Measurements from ENCODE around the gene CHN1.

The CHN1 gene

DNA sequence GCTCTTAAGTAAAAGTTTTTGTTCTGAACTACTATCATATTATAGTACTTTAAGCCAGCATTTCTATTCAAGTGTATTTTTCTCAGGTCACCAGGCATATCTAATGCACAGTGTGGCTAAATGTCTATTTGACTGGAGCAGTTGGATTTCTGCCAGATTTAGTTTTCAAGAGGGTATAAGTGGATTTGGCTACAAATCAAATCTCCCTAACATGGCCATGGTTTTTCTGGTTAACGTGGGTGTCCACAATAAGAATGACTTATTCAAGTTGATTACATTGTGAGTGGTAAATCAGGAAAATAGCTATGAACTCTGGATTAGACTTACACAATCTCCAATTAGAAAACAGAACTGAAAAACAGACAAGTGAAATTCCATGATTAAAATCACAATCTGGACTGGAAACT lies 5.7 kb upstream of the CHN1 start:
- DNase-seq (ENCODE audit: low read depth in 3 of 3), result no peak

GRCh38 chr2:175009917-175010621 lies 4.9 kb upstream of the CHN1 start:
- no peak for DNase-seq (ENCODE audit: low read depth in 3 of 3)

DNA sequence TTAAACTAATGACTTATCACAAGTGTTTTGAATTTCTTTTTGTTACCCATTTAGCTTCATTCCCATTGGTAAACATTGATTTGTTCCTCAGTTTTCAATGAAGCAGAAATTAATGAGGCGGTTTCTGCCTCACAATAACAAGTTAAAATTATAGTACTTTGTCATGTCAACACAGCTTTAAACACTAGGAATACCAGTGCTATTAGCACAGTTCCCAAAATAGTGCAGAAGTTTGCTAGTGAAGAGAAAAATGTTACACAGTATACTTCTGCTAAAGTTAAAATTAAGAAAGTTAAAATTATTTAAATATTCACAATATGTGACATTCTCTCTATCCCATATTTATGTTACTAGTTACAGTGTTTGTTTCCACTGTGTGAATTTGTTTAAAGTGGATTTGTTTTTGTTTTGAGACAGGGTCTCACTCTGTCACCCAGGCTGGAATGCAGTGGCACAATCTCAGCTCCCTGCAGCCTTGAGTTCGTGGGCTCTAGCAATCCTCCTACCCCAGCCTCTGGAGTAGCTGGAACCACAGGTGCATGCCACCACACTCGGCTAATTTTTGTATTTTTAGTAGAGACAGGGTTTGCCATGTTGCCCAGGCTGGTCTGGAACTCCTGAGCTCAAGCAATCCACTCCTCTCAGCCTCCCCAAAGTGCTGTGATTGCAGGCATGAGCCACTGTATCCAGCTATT lies 3.8 kb upstream of the CHN1 start:
- DNase-seq (ENCODE audit: low read depth in 3 of 3), result no peak

- no peak for DNase-seq (ENCODE audit: low read depth in 3 of 3)
These were observed 2.8 kb upstream of the CHN1 start for GRCh38 chr2:175008009-175008408.

GRCh38 chr2:175007510-175007909 lies 2.3 kb upstream of the CHN1 start:
- DNase-seq (ENCODE audit: low read depth in 3 of 3), result no peak

DNA sequence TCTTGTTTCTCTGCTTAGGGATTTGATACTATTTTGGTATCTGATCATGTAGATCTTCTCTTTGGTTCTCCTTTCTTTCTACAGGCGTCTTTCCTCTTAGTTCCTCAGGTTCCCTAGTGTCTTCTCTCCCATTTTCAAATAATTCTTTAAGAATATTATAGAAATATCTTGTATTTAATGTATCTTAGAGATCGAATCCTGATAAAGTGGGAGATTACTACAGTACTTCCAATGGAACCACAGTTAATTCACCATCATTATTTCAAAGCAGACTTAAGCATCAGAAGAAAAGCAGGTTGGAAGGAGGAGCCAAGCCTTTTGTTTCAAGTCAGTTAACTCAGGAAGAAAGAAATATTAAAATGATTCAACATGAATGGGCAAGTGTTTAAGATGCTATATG lies 1.1 kb upstream of the CHN1 start:
- DNase-seq (ENCODE audit: low read depth in 3 of 3), result no peak

DNA sequence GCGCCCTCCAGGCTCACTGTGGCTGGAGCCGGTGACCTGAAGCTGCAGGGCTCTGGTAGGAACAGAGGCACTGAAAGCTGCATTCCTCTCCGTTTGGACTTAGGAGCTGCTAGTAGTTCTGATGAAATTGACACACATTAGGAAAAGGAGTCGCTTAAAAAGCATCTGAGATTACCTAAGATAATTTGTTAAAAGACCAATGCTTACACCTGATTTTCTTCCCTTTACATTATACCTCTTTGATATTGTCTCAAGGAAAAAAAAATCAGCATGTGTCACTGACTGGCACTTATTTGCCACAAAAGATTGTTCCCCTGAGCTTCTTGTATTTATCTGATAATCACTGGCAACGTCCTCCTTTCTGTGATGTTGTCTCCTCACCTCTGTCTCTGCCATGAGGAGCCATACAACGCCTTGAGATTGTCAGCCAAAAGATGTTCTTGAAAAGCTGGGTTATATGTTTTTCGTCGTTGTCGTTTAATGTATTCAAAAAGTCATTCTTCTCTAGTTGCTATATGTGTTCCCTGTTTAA lies 618 bp upstream of the CHN1 start:
- no peak for DNase-seq (ENCODE audit: low read depth in 3 of 3)

GRCh38 chr2:175004730-175004979 lies 526 bp downstream of the CHN1 start:
- DNase-seq (ENCODE audit: low read depth in 3 of 3), result no peak

- no peak for DNase-seq (ENCODE audit: low read depth in 3 of 3)
These were observed 1.1 kb downstream of the CHN1 start for GRCh38 chr2:175003875-175004729.

DNA sequence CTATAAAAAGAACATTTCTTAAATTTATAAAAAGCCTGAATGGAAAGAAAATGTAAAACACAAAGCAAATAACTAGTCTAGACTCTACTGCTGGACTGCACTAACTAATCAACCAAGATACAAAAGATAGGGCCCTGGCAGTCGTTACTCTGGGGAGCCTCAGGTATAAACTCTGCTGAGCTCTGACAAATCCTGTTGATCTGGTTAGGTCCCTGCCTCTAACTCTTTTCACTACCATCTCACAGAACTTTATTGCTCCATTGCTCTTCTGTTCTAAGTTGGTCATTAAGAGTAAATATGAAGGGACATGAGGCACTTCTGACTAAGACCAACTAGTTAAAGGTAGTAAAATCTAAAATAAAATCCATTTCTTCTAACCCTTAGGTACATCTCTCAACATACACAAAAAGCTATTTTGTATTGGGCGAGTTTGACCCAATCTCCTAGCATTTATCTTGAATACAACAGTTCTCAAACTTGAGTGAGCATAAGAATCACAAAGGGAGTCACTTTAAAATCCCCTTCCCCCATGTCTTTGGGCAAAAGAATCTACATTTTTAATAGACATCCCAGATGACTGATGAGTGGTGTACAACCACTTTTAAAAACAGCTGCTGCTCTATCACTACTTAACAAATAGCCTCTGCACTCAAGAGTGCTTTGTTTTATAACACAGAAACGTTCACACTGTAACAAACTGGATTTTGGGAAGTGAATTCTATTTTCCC lies 2.5 kb downstream of the CHN1 start:
- no peak for DNase-seq (ENCODE audit: low read depth in 3 of 3)

DNA sequence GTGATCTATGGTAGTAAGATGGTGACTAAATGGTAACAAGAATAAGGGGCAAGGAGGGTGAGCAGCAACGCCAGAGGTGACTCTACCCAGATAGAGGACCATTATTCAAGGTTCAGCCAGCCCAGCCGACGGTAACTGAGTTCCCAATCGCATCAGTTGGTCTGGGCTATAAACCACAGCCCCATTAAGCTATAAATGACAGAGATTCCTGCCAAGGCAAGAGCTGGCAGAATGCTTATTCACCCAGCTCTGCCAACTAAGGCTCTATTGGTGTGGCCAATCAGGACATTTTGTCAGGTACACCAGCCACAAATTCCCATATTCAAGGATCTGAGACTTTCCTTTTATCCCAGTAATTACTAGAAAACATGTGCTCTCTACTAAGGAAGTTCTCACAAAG lies 3.6 kb downstream of the CHN1 start:
- DNase-seq (ENCODE audit: low read depth in 3 of 3), result no peak

DNA sequence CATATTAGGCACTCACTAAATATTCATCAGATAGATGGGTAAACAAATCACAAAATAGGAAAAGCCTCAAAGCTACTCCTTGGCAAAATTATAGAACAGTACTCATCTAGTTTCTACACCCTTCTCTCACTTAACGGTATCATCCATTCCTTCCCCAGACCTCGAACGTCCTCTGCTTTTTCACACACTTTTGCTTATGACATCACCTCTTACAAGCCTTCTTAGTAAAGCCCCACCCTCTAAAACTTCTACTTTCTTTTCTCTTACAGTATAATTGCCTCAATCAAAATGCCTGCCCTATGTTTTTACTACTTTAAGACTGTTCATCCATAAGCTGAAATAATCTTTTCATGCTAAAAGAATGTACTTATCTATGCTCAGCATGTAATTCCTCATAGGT lies 8.1 kb downstream of the CHN1 start:
- DNase-seq (ENCODE audit: low read depth in 3 of 3), result no peak

GRCh38 chr2:174996622-174997021 lies 8.6 kb downstream of the CHN1 start:
- no peak for DNase-seq (ENCODE audit: low read depth in 3 of 3)

GRCh38 chr2:174994381-174994780 lies 10.8 kb downstream of the CHN1 start:
- DNase-seq (ENCODE audit: low read depth in 3 of 3), result no peak

DNA sequence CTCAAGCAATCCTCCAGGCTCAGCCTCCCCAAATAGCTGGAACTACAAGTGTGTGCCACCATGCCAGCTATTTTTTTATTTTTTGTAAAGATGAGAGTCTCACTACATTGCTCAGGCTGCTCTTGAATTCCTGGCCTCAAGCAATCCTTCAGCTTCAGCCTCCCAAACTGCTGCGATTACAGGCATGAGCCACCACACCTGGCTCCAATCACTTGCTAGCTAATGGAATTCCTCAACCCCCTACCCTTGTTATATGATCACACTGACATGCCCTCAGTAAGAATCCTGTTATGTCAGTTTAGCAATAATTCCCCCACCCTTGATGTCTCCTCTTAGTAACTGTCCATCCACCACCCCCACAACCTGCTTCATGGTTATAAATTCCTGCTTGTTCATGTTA lies 12.3 kb downstream of the CHN1 start:
- no peak for DNase-seq (ENCODE audit: low read depth in 3 of 3)

DNA sequence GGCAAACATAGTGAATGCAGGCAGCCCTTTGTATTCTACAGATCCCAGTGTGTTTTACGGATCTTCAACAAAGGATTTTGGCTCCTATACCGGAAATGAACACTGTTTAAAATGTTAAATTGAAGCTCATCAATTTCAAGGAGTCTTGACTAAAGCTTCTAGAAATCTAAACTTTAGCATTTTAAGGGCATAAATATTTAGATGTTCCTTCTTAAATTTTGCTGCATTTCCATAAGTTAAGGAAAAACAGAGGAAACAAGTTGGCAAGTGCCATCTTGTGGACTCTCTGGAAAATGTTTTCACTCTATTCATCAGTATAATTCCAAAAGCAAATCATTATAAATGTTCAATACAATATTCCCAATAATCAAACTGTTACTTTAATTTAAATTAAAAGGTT lies 19.6 kb downstream of the CHN1 start:
- DNase-seq (ENCODE audit: low read depth in 3 of 3), result no peak

GRCh38 chr2:174984561-174984960 lies 20.6 kb downstream of the CHN1 start:
- no peak for DNase-seq (ENCODE audit: low read depth in 3 of 3)

GRCh38 chr2:174981331-174981730 lies 23.9 kb downstream of the CHN1 start:
- DNase-seq (ENCODE audit: low read depth in 3 of 3), result no peak

- no peak for DNase-seq (ENCODE audit: low read depth in 3 of 3)
These were observed 25.2 kb downstream of the CHN1 start for GRCh38 chr2:174979996-174980395.

DNA sequence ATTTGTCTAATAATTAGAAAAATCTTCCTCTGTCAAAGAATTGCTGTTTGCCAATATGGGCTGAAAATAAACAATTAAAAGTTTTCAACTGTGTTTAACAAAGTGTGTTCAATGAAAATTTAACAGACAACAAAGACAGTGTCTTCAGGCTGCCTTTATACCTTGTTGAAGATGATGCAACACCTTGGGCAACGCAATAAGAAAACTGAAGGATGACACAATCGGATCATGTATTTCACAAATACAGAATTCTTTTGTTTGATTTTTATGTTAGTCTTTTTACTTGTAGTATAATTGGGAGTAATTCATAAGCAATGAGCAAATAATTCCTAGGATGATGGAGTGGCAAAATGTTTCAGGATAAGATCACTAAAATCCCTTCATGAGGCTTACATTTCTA lies 27.8 kb downstream of the CHN1 start:
- DNase-seq (ENCODE audit: low read depth in 3 of 3), result no peak

- DNase-seq (ENCODE audit: low read depth in 3 of 3), result no peak
These were observed 31.1 kb downstream of the CHN1 start for GRCh38 chr2:174974131-174974530.

DNA sequence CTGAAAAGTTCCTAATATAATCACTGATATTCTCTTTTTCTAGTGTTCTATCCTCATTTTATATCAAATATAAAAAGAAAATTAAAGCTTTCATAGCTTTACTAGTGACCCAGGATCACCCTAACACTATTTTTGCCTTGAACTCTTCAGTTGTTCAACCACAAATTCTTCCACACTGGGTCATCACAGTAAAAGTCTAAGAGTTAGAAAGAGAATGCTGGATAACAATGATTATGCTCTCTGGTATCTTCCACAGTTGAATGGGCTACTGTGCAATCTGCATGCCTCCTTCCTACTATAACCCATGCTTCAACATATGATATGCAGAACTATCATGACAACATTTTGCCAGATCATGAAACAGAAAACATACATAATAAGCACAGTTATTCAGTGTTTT lies 32.3 kb downstream of the CHN1 start:
- DNase-seq (ENCODE audit: low read depth in 3 of 3), result no peak

All from stimulated activated CD4-positive, alpha-beta T cell treated with anti-CD3 and anti-CD28 coated beads, TNF-alpha, amount 100 ng/mL, for 48 hours (primary cell).